HG02885 (cell line): ENCODE measurements around the gene ZNF91.
"Not testable (repeated sequence)": the region's sequence is repeated elsewhere in the genome, so short reads cannot be mapped to it uniquely, and the experiment has no call there.

Experiments used
- ATAC-seq: cut with Tn5 transposase; IDR thresholded peaks from one replicate; pipeline ENCODE4 v1.9.1; 2021; ENCODE audit warnings: mild to moderate bottlenecking; ENCODE audit not compliant: unreplicated experiment, poor library complexity

The ZNF91 gene

GRCh38 chr19:23401086-23401610 lies 5.9 kb upstream of the ZNF91 start:
- no peak for ATAC-seq

- ATAC-seq: no peak
Measured at GRCh38 chr19:23399443-23399842, 4.2 kb upstream of the ZNF91 start.

GRCh38 chr19:23395722-23396117 lies 449 bp upstream of the ZNF91 start:
- ATAC-seq: not testable (repeated sequence)

GRCh38 chr19:23394511-23394910 lies 760 bp downstream of the ZNF91 start:
- ATAC-seq: no peak

DNA sequence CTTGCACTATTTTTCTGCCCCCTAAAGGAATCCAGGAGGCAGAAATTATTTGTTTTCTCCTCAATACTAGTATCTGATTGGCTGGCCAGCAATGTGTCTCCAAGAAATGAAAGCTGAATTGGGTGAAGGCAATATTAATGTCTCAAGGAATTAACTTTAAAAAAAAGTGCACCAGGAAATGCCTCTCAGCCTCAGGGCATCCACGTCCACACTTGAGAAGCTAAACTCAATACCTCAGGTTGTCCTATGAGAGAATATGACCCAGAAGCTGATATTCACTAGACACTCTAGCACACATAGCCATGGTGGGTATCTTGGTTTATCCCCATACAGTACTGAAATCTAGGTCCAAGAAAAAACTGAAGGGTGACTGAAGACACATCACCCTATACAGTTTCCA lies 2.1 kb downstream of the ZNF91 start:
- ATAC-seq: no peak

DNA sequence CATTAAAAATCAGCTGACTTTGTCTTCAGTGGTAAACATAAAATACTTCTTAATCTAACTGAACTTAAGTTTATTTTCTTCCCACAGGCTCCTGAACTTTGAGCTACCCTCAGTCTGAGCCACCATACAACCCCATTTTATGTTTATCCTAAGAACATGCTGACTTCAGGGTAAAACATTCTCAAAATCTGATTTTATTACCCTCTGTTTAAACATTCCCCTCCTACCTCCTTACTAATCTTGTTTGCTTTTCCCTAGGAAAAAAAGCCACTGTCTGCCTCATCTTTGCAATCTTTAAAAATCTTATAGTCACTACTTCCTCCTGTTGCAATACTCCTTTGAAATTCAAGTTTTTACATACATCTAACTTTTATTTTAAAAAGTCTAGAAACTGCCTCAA lies 4.0 kb downstream of the ZNF91 start:
- ATAC-seq: no peak

- ATAC-seq: no peak
Measured at GRCh38 chr19:23385404-23385803, 9.9 kb downstream of the ZNF91 start.

GRCh38 chr19:23384858-23385257 lies 10.4 kb downstream of the ZNF91 start:
- no peak for ATAC-seq

DNA sequence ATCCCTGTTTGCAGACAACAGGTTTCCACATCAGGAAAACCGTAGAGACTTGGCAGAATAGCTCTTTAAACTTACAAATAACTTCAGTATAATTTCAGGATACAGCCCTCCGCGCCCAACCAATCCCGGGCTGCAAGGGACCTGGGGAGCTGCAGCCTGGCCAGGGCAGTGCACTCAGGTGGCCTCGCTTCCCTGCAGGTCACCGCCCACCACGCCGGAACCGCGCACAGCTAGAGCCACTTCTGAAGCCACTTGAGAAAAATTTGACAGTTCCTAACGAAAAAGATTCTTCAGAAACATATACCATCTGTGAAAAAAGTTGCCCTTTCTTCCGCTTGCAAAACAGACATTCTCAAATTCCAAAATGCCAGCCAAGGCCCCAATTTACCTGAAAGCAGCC lies 11.1 kb downstream of the ZNF91 start:
- ATAC-seq: no peak

DNA sequence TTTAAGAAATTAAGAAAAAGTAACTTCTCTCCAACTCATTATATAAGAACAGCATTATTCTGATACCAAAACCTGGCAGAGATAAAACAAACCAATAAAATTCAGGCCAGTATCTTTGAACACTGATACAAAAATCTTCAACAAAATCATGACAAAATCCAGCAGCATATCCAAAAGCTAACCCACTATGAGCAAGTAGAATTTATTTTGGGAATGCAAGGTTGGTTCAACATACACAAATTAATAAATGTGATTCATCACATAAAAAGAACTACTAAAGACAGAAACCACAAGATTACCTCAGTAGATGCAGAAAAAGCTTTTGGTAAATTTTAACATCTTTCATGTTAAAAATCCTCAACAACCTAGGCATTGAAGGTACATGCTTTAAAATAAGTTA lies 12.3 kb downstream of the ZNF91 start:
- ATAC-seq: no peak

DNA sequence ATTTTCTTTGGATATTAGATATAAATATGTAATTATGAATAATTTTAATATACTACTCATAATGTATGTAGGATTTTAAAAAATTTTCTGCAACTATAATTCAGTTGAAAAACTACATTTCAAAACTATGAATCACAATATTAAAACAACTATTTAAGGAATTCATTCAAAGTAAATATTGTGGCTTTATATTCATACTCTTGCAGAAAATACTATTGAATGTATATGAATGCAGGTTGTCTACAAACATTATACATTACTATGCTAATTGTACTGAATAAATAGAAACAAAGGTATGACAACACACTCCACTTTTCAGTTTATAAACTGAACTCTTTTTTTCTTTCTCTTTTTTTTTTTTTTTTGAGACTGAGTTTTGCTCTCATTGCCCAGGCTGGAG lies 14.2 kb downstream of the ZNF91 start:
- no peak for ATAC-seq

GRCh38 chr19:23379671-23380070 lies 15.6 kb downstream of the ZNF91 start:
- not testable (repeated sequence) for ATAC-seq

- no peak for ATAC-seq
Measured at GRCh38 chr19:23378948-23379347, 16.3 kb downstream of the ZNF91 start.

- no peak for ATAC-seq
Measured at GRCh38 chr19:23377276-23377675, 18.0 kb downstream of the ZNF91 start.

DNA sequence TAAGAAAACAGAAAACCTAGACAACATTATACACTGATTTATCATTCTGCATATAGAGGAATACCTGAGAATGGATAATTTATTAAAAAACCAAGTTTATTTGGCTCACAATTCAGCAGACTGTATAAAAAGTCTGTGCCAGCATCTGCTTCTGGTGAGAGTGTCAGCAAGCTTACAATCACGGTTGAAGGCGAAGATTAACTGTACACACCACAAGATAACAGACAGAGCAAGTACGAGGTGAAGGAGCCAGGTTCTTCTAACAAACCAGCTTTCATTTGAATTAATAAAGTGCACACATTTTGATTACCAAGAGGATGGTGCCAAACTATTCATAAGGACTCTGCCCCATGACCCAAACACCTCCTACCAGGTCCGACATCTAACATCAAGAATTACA lies 28.8 kb downstream of the ZNF91 start:
- no peak for ATAC-seq

- not testable (repeated sequence) for ATAC-seq
Measured at GRCh38 chr19:23366031-23366430, 29.2 kb downstream of the ZNF91 start.

DNA sequence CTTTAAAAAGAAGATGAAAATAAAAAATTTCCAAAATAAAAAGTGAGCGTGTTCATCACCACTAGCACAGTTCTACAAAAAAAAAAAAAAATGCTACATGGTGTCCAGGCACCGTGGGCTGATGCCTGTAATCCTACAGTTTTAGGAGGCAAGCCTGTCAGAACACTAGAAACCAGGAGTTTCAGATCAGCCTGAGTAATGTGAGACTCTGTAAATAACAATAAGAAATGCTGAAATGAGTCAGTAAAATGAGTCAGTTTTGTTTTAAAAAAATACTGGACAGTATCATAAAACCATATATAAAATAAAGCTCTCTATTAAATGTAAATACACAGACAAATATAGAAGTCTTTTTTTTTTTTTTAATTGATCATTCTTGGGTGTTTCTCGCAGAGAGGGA lies 30.0 kb downstream of the ZNF91 start:
- ATAC-seq: no peak

GRCh38 chr19:23361843-23362242 lies 33.4 kb downstream of the ZNF91 start:
- ATAC-seq: not testable (repeated sequence)

DNA sequence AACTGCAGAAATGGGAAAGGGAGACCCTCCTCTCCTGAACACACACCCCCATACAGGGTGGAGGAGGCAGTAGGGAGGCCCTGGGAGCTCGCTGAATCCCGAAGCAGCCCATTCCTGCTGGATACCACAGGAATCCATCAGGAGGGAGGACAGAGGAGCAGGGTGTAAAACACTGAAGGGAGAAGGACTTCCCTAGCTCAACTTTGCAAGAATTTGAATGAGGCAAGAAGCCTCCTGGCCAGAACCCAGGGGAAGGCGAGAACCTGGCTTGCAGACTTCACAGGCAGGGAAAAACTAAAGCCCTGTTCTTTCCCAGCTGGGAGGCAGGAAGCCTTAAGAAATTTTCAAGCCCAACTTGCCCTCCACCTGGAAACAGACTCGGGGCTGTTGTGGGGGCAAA lies 43.5 kb downstream of the ZNF91 start:
- ATAC-seq: no peak

DNA sequence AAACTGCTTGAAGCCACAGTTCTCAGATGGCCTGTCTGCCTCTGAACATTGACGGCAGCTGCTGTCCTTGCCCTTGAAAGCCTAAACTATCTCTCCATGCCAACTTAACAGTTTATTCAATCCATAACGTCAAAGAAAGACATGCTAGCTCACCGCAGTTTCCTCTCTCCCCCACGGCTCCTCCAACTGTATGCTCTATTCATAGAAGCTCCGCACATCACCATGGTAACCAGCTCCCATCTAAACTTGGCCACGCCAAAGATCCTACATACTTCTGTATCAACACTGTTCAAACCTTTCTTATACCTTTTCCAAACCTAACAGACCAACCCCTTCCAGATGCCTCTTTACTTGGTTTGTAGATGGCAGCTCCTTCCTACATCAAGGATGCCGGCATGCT lies 48.6 kb downstream of the ZNF91 start:
- ATAC-seq: no peak

GRCh38 chr19:23345838-23346237 lies 49.4 kb downstream of the ZNF91 start:
- no peak for ATAC-seq

DNA sequence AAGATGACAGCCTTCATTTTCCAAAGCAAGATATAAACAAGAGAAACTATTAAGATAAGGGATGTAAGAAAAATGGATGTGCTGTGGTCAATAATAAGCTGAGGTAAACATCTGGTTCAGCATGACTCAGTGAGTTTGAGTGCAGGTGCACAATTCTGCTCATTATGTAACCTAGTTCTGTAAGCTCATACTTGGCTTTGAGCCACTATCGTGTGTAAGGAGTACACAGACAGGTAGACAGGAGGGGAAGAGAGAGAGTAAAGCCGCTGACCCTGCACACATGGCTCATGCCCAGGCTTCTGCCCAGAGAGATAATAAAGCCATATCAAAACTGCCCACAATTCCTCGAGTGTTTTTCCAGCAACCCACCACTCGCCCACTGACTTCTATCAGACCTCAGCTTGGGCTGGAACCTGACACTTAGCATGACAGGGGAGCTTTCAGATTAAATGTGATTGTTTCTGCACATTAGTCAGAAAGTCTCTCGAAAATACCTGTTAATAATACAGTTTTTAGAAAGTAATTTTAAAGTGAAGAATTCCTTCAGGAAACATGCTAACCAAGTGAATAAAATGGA lies 51.7 kb downstream of the ZNF91 start:
- ATAC-seq: no peak

- ATAC-seq: no peak
Measured at GRCh38 chr19:23328211-23328610, 67.1 kb downstream of the ZNF91 start.
